Endodermal cell (in vitro differentiated cells): ENCODE measurements around the gene BSN. TPM values are rescaled to one million over a fixed set of nuclear protein-coding genes. Genes with fewer than 3 reads are reported as not detected.

Source experiments
- DNase-seq: peaks from one replicate; pipeline ENCODE4 v3.0.0-alpha.2; 2017
- H3K27ac ChIP-seq: 2 replicates; pipeline ENCODE4 v1.5.1; 2013; ENCODE audit warnings: mild to moderate bottlenecking, low read depth, low read length, moderate library complexity
- H3K27me3 ChIP-seq: 2 replicates; pipeline ENCODE4 v1.6.1; 2013; ENCODE audit warnings: mild to moderate bottlenecking, low read length, moderate library complexity; ENCODE audit not compliant: insufficient read depth, control insufficient read depth, poor library complexity, severe bottlenecking
- H3K36me3 ChIP-seq: 2 replicates; pipeline ENCODE4 v1.7.0; 2013; ENCODE audit warnings: mild to moderate bottlenecking, low read length, moderate library complexity; ENCODE audit not compliant: control insufficient read depth, insufficient read depth
- H3K4me1 ChIP-seq: one replicate; pipeline ENCODE4 v1.7.0; 2013; ENCODE audit warnings: low read length; ENCODE audit not compliant: control insufficient read depth, insufficient read depth
- H3K4me3 ChIP-seq: 2 replicates; pipeline ENCODE4 v1.5.1; 2013; ENCODE audit warnings: mild to moderate bottlenecking, low read length, moderate library complexity
- H3K9ac ChIP-seq: 2 replicates; pipeline ENCODE4 v1.6.1; 2013; ENCODE audit warnings: mild to moderate bottlenecking, low read length, moderate library complexity; ENCODE audit not compliant: poor library complexity, severe bottlenecking; ENCODE audit errors: extremely low read depth
- H3K9me3 ChIP-seq: 2 replicates; pipeline ENCODE4 v1.6.1; 2013; ENCODE audit warnings: mild to moderate bottlenecking, low read length, moderate library complexity; ENCODE audit not compliant: control insufficient read depth
- H3K27ac Mint-ChIP-seq: 2 replicates; pipeline ENCODE4 v1.8.0; 2020; ENCODE audit warnings: mixed read lengths
- H3K27me3 Mint-ChIP-seq: 2 replicates; pipeline ENCODE4 v1.8.0; 2021; ENCODE audit warnings: mild to moderate bottlenecking, mixed read lengths; ENCODE audit not compliant: insufficient read depth
- H3K36me3 Mint-ChIP-seq: 2 replicates; pipeline ENCODE4 v1.8.0; 2020; ENCODE audit warnings: low read depth, mixed read lengths
- H3K4me1 Mint-ChIP-seq: 2 replicates; pipeline ENCODE4 v1.8.0; 2020; ENCODE audit warnings: mixed read lengths
- H3K4me3 Mint-ChIP-seq: 2 replicates; pipeline ENCODE4 v1.8.0; 2020; ENCODE audit warnings: mild to moderate bottlenecking, moderate library complexity, mixed read lengths
- H3K9me3 Mint-ChIP-seq: 2 replicates; pipeline ENCODE4 v1.8.0; 2020; ENCODE audit warnings: mild to moderate bottlenecking, mixed read lengths
- CTCF ChIP-seq: fragments of 200-600 bp; sonication (generic); conservative IDR thresholded peaks from 2 replicates; pipeline ENCODE4 v1.5.0; 2021; ENCODE audit warnings: antibody characterized with exemption, mild to moderate bottlenecking
- WGBS, 2 experiments: methylation state at CpG; one replicate each; pipeline versions ENCODE4 v1.1.5 to v1.1.7; 2013; ENCODE audit warnings: missing lambda C conversion rate in 2 of 2, mixed read lengths in 1 of 2; ENCODE audit not compliant: insufficient coverage in 1 of 2, insufficient read length in 1 of 2; 5-methylcytosine and 5-hydroxymethylcytosine counted together
- total RNA-seq, 2 donors: library from RNA; stranded (reverse); fragmentation: NEBNext Ultra II Directional in 1 of 2; extraction: Animal tissue kit (Norgen Biotek cat#: 25700) in 1 of 2; gene quantifications; 2 replicates in 1 of 2; 3 replicates in 1 of 2; pipeline ENCODE4 v1.2.1, GENCODE V29; 2021

The BSN gene
- total RNA-seq, 2 donors from 2014 or later = 2.4 to 2.5 TPM

GRCh38 chr3:49563766-49564165 lies 9.5 kb downstream of the BSN start:
- Histone ChIP-seq H3K4me3 (no peak overlapping the region), H3K27me3 (no peaks in the 10 kb centered on the region), H3K9ac (no peak overlapping the region), H3K9me3 (no peaks in the 10 kb centered on the region), H3K4me1 (no peaks in the 10 kb centered on the region), H3K36me3 (no peaks in the 10 kb centered on the region), H3K27ac (no peak overlapping the region)
- Mint-ChIP-seq H3K36me3 (no peaks in the 10 kb centered on the region), H3K27ac (no peak overlapping the region), H3K4me1 (peaks cover 2% of the 10 kb centered on the region), H3K4me3 (no peak overlapping the region), H3K27me3 (no peaks in the 10 kb centered on the region), H3K9me3 (no peaks in the 10 kb centered on the region)
- DNase-seq = no peak
- no peak for TF ChIP-seq CTCF
- WGBS, 2 experiments = 94 to 100% methylated on average over 4 of the region's 4 CpGs

GRCh38 chr3:49566312-49566711 lies 12.0 kb downstream of the BSN start:
- no peaks in the 10 kb centered on the region for H3K36me3 Mint-ChIP-seq
- no peak overlapping the region for H3K9ac ChIP-seq
- no peak overlapping the region for H3K27ac Mint-ChIP-seq
- H3K36me3 ChIP-seq = no peaks in the 10 kb centered on the region
- H3K27me3 ChIP-seq = no peaks in the 10 kb centered on the region
- no peaks in the 10 kb centered on the region for H3K9me3 ChIP-seq
- H3K27me3 Mint-ChIP-seq = no peaks in the 10 kb centered on the region
- peaks cover 7% of the 10 kb centered on the region for H3K4me1 ChIP-seq
- no peak overlapping the region for H3K4me3 ChIP-seq
- peak; percentile 71 for TF ChIP-seq CTCF
- WGBS, 2 experiments = 97 to 100% methylated on average over 1 to 2 of the region's 2 CpGs
- H3K4me1 Mint-ChIP-seq = peaks cover 19% of the 10 kb centered on the region
- no peak overlapping the region for H3K27ac ChIP-seq
- H3K4me3 Mint-ChIP-seq = no peak overlapping the region
- no peak for DNase-seq
- H3K9me3 Mint-ChIP-seq = no peaks in the 10 kb centered on the region

GRCh38 chr3:49567406-49567805 lies 13.1 kb downstream of the BSN start:
- H3K4me3 Mint-ChIP-seq = no peak overlapping the region
- no peaks in the 10 kb centered on the region for H3K9me3 Mint-ChIP-seq
- 0 to 48% methylated on average over 1 to 2 of the region's 2 CpGs for WGBS, 2 experiments
- TF ChIP-seq CTCF = no peak
- Histone ChIP-seq H3K9ac (no peak overlapping the region), H3K27ac (no peak overlapping the region), H3K4me3 (no peak overlapping the region), H3K27me3 (no peaks in the 10 kb centered on the region), H3K9me3 (no peaks in the 10 kb centered on the region), H3K36me3 (no peaks in the 10 kb centered on the region), H3K4me1 (peaks cover 7% of the 10 kb centered on the region)
- H3K36me3 Mint-ChIP-seq = no peaks in the 10 kb centered on the region
- no peak overlapping the region for H3K27ac Mint-ChIP-seq
- no peak for DNase-seq
- H3K27me3 Mint-ChIP-seq = no peaks in the 10 kb centered on the region
- H3K4me1 Mint-ChIP-seq = peaks cover 19% of the 10 kb centered on the region
